HUDEP-2 (cell line): ENCODE results near the gene PDLIM7.
A peak's percentile ranks its signal among the peaks of the same experiment; 100 is the strongest.
"Not testable (repeated sequence)": the region's sequence is repeated elsewhere in the genome, so short reads cannot be mapped to it uniquely, and the experiment has no call there.

Source experiments
- DNase-seq, 76 experiments: peaks; one replicate each; lab custom pipeline; 2025; ENCODE audit not compliant: unreplicated experiment in 76 of 76; lab: John Stamatoyannopoulos, UW

Gene PDLIM7

GRCh38 chr5:177492841-177493240 lies 4.6 kb downstream of the PDLIM7 start:
- no peak for DNase-seq

GRCh38 chr5:177491983-177492746 lies 5.2 kb downstream of the PDLIM7 start:
- DNase-seq = no peak

DNA sequence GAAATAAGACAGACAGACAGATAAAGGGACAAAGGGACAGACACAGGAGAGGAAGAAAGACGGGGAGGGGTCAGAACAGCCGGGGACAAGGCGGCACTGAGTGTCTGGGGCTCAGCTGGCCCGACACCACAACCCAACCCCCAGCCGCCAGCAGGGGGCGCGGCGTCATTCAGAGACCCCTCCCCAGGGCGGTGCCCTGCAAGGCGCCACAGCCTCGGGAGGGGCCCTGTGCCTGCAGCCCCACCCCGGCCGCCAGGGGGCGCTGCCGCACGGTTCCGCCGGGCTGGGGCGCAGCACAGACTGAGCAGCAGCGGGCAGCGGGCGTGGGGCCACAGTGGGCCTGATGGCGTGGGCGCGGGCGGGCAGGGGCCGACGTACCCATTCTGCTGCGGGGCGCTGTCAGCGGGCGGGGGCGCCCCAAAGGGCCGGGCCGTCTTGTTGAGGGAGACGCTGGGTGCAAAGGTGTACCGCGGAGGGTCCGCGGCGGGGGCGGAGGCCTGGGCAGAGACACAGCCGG lies 5.9 kb downstream of the PDLIM7 start:
- peak in 58 of 76 experiments; percentile 6 to 74 (median 44) for DNase-seq

GRCh38 chr5:177490992-177491391 lies 6.4 kb downstream of the PDLIM7 start:
- no peak for DNase-seq

DNA sequence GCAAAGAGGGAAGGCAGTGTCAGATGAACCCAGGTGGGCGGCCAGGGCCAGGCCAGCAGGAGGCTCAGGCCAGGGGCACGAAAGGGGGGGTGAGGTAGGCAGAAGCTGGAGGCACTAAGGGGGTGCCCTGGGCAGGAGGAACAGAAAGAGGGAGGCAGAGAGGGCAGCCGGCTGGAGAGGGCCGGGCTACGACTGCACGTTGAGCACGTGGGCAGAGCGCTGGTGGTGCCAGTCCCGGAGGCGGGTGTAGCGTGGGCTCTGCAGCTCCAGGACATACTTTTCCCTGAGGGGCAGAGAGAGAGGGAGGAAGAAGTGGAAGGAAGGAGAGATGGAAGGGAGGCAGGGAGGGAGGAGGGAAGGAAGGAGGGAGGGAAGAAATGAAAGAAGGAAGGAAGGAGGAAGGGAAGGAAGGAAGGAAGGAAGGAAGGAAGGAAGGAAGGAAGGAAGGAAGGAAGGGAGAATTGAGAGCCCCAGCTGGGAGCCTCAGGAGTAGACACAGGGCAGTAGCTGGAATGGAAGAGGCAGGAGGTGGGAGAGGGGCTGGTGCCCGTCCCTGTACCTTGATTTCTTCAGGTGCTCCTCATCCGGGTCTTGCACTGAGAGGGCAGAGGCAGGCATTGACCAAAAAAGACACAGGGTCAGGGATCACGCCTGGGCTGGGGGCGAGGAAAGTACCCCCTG lies 7.0 kb downstream of the PDLIM7 start:
- DNase-seq = no peak

GRCh38 chr5:177489119-177489716 lies 8.2 kb downstream of the PDLIM7 start:
- peak in 5 of 76 experiments; percentile 12 to 38 (median 19) for DNase-seq

DNA sequence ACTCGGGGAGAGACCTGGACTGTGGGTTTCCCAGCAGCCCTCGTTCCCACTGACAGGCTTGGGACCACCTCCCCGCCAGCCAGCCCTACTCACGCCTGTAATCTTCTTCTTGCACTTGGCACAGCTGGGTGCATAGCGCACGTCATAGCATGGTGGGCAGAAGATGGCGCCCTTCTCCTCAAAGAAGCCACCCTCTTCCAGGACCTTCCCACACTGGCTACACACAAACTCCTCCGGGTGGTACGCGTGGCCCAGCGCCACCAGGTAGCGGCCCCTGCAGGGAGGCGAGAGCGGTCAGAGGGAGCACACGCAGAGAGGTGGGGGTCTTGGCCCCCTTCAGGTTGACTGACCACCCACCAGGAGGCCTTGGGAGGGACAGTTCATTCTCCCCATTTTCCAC lies 9.4 kb downstream of the PDLIM7 start:
- no peak for DNase-seq

DNA sequence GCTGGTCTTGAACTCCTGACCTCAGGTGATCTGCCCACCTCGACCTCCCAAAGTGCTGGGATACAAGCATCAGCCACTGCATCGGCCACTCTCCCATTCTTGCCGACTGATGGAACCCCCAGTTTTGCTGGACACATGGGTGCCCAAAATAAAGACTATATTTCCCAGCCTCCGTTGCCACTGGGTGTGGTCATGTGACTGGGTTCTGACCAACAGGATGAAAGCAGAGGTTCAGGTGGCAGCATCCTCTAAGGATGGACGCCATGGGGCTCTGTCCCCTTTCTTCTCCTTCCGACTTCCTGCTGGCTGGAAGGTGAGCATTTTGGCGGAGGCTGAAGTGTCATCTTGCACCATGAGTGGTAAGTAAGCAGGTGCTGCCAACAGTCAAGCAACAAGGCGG lies 10.3 kb downstream of the PDLIM7 start:
- no peak for DNase-seq

GRCh38 chr5:177486256-177486655 lies 11.1 kb downstream of the PDLIM7 start:
- DNase-seq = no peak

GRCh38 chr5:177485753-177486152 lies 11.7 kb downstream of the PDLIM7 start:
- not testable (repeated sequence) for DNase-seq

DNA sequence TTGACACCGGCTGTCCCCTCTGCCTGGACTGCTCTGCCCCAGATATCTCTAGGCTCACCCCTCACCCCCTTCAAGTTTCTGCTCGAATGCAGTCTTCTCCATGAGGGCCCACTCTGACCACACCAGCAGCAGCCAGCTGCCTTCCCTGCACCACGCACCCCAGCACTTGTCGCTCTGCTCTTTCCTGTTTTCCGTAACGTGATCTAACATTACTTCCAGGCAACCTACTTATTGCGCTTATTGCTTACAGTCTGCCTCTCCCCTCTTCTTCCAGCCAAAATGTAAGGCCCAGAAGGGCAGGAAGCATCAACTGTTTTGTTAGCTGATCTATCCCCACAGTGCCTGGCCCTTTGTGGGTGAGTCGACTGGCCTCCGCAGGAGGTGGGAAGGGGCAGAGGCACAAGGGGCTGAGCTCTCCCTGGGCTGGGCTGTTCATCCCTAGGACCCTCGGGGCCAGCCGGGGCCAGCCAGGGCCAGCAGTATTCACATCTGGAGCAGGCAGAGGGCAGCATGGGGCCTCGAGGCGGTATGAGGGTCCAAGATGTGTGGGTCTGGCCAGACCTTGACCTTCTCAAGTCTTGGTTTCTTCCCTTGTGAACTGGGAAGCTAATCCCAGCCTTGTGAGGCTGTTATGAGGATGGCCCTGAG lies 12.4 kb downstream of the PDLIM7 start:
- no peak for DNase-seq

DNA sequence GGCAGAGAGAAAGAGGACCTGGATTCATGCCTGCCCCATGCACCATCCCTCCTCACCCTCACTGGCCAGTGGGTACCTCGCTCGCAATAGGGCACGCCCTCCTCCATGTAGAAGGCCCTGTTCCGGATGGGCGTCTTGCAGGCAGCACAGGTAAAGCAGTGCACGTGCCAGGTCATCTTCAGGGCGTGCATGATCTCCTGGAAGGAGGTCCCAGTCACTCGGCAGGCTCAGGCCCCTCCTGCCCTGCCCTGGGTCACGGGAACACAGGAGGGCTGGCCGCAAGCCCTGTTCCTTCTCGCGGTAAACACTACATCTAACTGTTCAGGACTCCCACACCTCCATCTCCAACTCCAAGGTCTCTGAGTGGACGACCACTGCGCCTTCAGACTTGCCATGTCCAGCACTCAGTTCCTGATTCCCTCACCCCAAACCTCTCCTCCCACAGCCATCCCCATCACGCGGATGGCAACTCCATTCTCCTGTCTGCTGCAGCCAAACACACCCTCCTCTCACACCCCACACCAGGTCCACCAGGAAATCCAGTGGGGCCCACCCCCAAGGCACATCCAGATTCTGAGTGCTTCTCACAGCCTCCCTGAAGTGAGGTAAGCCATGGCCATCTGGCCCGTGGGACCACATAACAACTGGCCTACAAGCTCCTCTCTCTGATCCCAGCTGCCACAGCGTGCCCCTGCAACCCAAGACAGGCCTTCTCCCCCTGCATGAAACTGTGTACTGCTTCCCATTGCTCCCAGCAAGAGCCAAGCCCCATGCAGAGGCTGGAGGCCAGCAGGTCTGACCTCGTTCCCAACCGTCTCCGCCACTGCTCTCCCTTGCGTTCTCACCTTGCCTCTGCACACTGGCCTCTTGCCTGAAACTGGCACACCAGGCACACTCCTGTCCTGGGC lies 13.2 kb downstream of the PDLIM7 start:
- DNase-seq = no peak

DNA sequence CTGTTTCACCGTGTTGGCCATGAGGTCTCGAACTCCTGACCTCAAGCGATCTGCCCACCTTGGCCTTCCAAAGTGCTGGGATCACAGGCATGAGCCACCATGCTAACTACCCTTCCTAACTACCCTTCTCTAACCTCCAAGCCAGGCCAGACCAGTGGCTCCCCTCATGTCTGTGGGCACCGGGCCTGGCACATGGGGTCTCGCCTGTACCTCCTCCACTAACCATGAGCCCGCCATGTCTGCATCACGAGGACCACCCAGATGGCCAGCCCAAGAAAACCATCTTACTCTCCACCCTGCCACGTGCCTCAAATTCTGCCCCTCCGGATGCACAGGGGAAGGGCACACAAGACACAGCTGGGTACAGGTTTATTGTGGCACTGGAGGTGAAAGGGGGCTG lies 14.4 kb downstream of the PDLIM7 start:
- DNase-seq = no peak

DNA sequence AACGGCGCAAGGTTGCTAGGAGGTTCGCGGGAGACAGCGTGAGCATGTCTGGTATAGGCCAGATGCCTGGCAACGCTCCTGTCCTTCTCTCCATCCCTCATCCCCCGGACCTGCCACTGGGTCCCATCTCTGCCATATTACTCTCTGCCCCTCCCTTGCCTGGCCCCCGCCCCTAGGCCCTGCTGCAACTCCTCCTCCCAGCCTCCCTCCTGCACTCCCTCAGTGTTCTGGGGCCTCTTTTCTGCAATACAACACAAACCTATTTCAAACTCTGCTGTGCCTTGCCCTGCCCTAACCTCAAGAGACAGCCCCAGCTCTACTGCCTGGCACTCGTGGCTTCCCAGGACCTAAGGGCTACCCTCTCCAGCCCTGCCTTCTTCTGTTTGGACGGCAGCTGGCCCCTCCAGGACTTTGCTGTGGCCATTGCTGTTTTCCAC lies 15.0 kb downstream of the PDLIM7 start:
- DNase-seq = no peak

DNA sequence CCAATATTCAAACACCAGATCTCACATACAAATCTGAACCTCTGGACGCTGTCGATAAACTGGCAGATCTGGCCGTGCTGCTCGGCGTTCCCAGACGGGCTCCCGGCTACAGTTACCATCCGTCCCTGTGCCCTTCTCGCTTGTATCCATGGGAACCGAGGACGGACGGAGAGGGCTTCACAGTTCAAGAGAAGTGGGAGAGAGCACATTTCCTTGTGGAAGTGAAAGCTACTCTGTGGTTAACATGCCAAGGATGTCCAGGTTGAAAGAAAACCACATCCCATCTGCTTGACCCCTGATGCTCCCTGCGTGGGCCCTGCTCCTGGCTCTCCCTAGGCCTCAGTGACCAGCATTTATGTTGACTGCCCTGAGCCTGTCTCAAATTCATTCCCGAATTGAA lies 17.6 kb downstream of the PDLIM7 start:
- no peak for DNase-seq

GRCh38 chr5:177478711-177479646 lies 18.4 kb downstream of the PDLIM7 start:
- DNase-seq = peak in 74 of 76 experiments; percentile 37 to 94 (median 86)

DNA sequence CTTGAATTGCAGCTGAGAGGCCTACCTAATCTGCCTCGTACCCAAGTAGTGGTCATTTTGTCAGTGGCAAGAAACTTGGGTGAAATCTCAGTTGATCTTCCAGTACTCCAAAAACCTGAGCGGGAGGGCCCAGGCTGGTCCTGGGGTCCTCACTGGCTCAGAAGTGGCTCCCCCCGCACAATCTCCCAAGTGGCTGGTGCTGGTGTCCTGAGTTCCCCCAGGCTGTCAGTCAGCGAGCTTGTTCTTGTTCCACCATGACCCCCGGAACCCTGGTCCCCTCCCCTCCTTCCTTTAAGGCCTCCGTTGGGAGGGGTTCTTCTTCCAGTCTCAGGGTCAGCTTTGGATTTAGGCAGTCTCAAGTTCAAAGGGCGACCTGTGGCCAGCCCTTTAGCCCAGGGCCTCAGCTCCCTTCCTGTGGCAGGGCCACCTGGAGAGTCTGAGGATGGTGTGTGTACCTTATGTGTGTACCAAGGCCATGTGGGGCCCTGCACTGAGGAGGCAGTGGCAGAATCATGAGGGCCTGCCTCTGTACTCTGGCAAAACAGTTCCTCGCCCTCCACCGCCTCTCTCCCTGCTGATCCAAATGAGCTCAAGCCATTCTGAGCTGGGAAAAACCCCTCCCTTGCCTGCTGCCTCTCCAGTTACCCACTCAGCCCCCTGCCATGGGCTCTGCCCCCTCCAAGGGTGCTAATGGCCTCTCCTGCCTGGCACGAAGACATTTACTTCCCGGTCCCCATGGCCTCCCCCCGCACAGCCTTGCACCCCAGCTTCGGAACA lies 19.5 kb downstream of the PDLIM7 start:
- no peak for DNase-seq
